HG03095 (cell line): ENCODE results near the gene CMTM8.

Experiments
- ATAC-seq: cut with Tn5 transposase; IDR thresholded peaks from one replicate; pipeline ENCODE4 v1.9.1; 2021; ENCODE audit warnings: moderate library complexity; ENCODE audit not compliant: unreplicated experiment

CMTM8 gene

GRCh38 chr3:32325927-32326326 is 87.4 kb downstream of the CMTM8 start:
- ATAC-seq = no peak

- no peak for ATAC-seq
Measured at GRCh38 chr3:32326795-32327194, 88.3 kb downstream of the CMTM8 start.

- ATAC-seq = no peak
Measured at GRCh38 chr3:32334675-32335074, 96.2 kb downstream of the CMTM8 start.

- ATAC-seq = no peak
Measured at GRCh38 chr3:32335365-32336112, 97.1 kb downstream of the CMTM8 start.

- ATAC-seq = no peak
Measured at GRCh38 chr3:32336113-32336498, 97.6 kb downstream of the CMTM8 start.

GRCh38 chr3:32337505-32337904 is 99.0 kb downstream of the CMTM8 start:
- no peak for ATAC-seq

GRCh38 chr3:32340039-32340438 is 101.6 kb downstream of the CMTM8 start:
- no peak for ATAC-seq

GRCh38 chr3:32340611-32341365 is 102.3 kb downstream of the CMTM8 start:
- ATAC-seq = no peak

- ATAC-seq = no peak
Measured at GRCh38 chr3:32347343-32348125, 109.1 kb downstream of the CMTM8 start.

- ATAC-seq = no peak
Measured at GRCh38 chr3:32349184-32349583, 110.7 kb downstream of the CMTM8 start.

- no peak for ATAC-seq
Measured at GRCh38 chr3:32352563-32352962, 114.1 kb downstream of the CMTM8 start.

- ATAC-seq = no peak
Measured at GRCh38 chr3:32353351-32353750, 114.9 kb downstream of the CMTM8 start.

- ATAC-seq = no peak
Measured at GRCh38 chr3:32354362-32354778, 115.9 kb downstream of the CMTM8 start.

- no peak for ATAC-seq
Measured at GRCh38 chr3:32355751-32356291, 117.3 kb downstream of the CMTM8 start.

- no peak for ATAC-seq
Measured at GRCh38 chr3:32359766-32360492, 121.4 kb downstream of the CMTM8 start.

GRCh38 chr3:32360493-32360827 is 122.0 kb downstream of the CMTM8 start:
- ATAC-seq = no peak

- peak; percentile 62 for ATAC-seq
Measured at GRCh38 chr3:32366638-32367397, 128.3 kb downstream of the CMTM8 start.

- no peak for ATAC-seq
Measured at GRCh38 chr3:32367442-32367841, 129.0 kb downstream of the CMTM8 start.

- no peak for ATAC-seq
Measured at GRCh38 chr3:32371461-32372212, 133.2 kb downstream of the CMTM8 start.

GRCh38 chr3:32372213-32372490 is 133.7 kb downstream of the CMTM8 start:
- ATAC-seq = no peak
